ENCODE results near the gene MYO1B. TPM values are rescaled to one million over a fixed set of nuclear protein-coding genes. Genes with fewer than 3 reads are reported as not detected.

Gene MYO1B
- total and polyA plus RNA-seq, 2 experiments from 2014 or later, result 126 to 197 TPM

DNA sequence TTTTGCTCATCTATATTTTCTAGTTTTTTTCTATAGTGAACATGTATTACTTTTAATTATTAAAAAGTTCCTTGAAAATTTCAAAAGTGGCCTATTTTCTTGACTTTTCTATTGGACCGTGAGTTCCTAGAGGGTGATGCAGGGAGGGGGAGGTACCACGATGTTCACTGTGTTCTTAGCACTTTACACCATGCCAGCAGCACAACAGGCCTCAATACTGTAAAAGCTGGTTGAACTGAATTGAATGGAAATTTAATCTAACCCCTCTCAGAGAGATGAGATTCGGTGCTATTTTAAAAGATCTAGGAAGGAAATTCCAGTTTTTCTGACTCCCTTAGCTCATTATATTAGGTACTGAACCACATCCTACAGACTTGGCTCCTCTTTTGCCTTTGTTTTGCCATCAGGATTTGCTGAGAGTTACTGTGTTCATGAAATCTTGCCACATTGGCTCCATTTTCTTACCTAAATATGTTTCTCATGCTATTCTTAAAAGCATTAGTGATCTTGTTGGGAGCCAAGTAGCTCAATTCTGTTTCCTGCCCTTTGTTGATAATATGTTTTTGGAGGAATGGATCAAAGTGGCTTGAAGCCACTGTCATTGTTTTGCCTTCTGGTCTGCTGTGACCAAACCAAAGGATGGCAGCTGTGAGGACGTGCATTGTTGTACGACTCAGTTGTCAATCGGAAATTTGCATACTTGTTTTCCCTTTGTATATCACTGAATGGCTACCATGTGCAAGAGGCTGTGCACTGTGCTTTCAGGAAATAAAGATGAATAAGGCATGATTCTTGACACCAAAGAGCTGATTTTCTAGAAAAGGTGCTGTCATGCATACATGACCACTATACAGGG, 25.3 kb downstream of the MYO1B start:
- Histone ChIP-seq H4K20me1 (ENCODE audit: insufficient read depth) (peaks cover 6% of the 10 kb centered on the region; the same call in 1 of the 2 replicates), H3K27ac (no peak overlapping the region), H3K9me2 (ENCODE audit: insufficient read depth) (no peaks in the 10 kb centered on the region), H3K79me2 (ENCODE audit: insufficient read depth) (peaks cover 99% of the 10 kb centered on the region), H3K9ac (no peak overlapping the region), H3K4me1 (ENCODE audit: insufficient read depth) (peaks cover 43% of the 10 kb centered on the region), H3K4me2 (ENCODE audit: unreplicated experiment) (no peak overlapping the region), H3K4me3 (no peak overlapping the region), H2AFZ (no peak overlapping the region), H3F3A (ENCODE audit: insufficient read depth) (peaks cover 35% of the 10 kb centered on the region), H3K36me3 (ENCODE audit: low read depth) (no peaks in the 10 kb centered on the region), H3K9me3 (ENCODE audit: low read depth) (no peaks in the 10 kb centered on the region), H3K27me3 (replicated peaks; ENCODE audit: insufficient read depth) (no peaks in the 10 kb centered on the region)
- in situ Hi-C loops (cut with MboI), result no loop called here
- TF ChIP-seq EZH2phosphoT487 (IDR thresholded peaks at IDR 0.05; ENCODE audit: insufficient read depth, low read depth) (no peak), EZH2 (IDR thresholded peaks at IDR 0.05; ENCODE audit: insufficient read depth, poor library complexity, severe bottlenecking) (no peak)
- 35 to 40% methylated on average over 6 of the region's 6 CpGs for WGBS, 2 experiments (ENCODE audit: low coverage in 1 of 2, low lambda C conversion rate in 2 of 2, missing lambda C conversion rate in 2 of 2)
- peak; percentile 14 for DNase-seq

DNA sequence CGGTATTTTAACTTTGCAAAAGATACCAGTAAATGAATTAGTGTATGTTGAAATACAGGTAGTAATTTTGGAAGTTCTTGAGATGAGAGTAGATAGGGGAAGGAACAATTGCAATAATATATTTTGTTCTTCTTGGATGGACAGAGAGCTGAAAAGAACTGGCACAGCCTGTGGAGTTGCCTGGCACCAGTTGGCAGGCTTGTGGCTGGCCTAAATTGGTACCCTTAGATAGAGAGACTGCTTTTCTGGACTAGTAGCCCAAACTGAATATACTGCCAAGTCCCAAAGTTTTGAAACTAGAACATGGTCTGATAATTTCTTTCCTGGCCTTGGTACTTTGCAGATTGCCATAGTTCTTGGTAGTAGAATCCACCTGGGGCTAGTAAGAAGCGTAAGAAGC, 26.9 kb downstream of the MYO1B start:
- Histone ChIP-seq H3K9me3 (ENCODE audit: low read depth) (no peaks in the 10 kb centered on the region), H3F3A (ENCODE audit: insufficient read depth) (peaks cover 23% of the 10 kb centered on the region), H3K9ac (no peak overlapping the region), H3K4me2 (ENCODE audit: unreplicated experiment) (no peak overlapping the region), H3K27me3 (replicated peaks; ENCODE audit: insufficient read depth) (no peaks in the 10 kb centered on the region), H3K36me3 (ENCODE audit: low read depth) (peaks cover 2% of the 10 kb centered on the region; the same call in 1 of the 2 replicates), H3K27ac (no peak overlapping the region), H3K9me2 (ENCODE audit: insufficient read depth) (no peaks in the 10 kb centered on the region), H4K20me1 (ENCODE audit: insufficient read depth) (peaks cover 21% of the 10 kb centered on the region; the same call in 1 of the 2 replicates), H3K4me3 (no peak overlapping the region), H3K4me1 (ENCODE audit: insufficient read depth) (peaks cover 32% of the 10 kb centered on the region), H3K79me2 (ENCODE audit: insufficient read depth) (peaks cover 100% of the 10 kb centered on the region), H2AFZ (no peak overlapping the region)
- no peak for DNase-seq
- in situ Hi-C loops (cut with MboI), result no loop called here
- 97 to 100% methylated on average over 2 of the region's 2 CpGs for WGBS, 2 experiments (ENCODE audit: low coverage in 1 of 2, low lambda C conversion rate in 2 of 2, missing lambda C conversion rate in 2 of 2)
- TF ChIP-seq EZH2phosphoT487 (IDR thresholded peaks at IDR 0.05; ENCODE audit: insufficient read depth, low read depth) (no peak), EZH2 (IDR thresholded peaks at IDR 0.05; ENCODE audit: insufficient read depth, poor library complexity, severe bottlenecking) (no peak)

DNA sequence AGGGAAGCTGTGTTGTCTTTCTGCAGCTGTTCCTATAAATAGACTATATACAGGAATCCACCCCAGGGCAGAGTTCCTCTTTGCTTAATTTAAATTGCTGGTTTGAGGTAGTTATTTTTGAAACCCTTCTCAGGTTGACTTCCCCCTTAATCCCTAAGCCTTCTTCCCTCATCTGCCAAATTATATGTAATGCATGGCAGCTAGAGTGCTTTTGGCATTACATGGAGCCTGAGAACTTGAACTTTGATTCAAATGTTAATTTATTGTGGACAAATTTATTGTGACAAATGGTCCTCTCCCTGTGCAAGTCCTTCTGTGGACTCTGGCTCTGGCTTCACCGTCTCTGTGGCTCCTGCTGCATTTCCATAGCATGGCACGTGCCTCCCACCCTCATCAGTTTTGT, 29.2 kb downstream of the MYO1B start:
- H3K36me3 ChIP-seq (ENCODE audit: low read depth), result peaks cover 25% of the 10 kb centered on the region
- H3K9me3 ChIP-seq (ENCODE audit: low read depth), result no peaks in the 10 kb centered on the region
- H3K4me1 ChIP-seq (ENCODE audit: insufficient read depth), result peaks cover 39% of the 10 kb centered on the region
- no peak for DNase-seq
- H4K20me1 ChIP-seq (ENCODE audit: insufficient read depth), result peaks cover 21% of the 10 kb centered on the region; the same call in 1 of the 2 replicates
- H3F3A ChIP-seq (ENCODE audit: insufficient read depth), result peaks cover 19% of the 10 kb centered on the region
- no peaks in the 10 kb centered on the region for H3K27me3 ChIP-seq (replicated peaks; ENCODE audit: insufficient read depth)
- no peaks in the 10 kb centered on the region for H3K9me2 ChIP-seq (ENCODE audit: insufficient read depth)
- no peak overlapping the region for H2AFZ ChIP-seq
- WGBS, 2 experiments (ENCODE audit: low coverage in 1 of 2, low lambda C conversion rate in 2 of 2, missing lambda C conversion rate in 2 of 2), result 97 to 100% methylated on average over 2 of the region's 2 CpGs
- TF ChIP-seq EZH2phosphoT487 (IDR thresholded peaks at IDR 0.05; ENCODE audit: insufficient read depth, low read depth) (no peak), EZH2 (IDR thresholded peaks at IDR 0.05; ENCODE audit: insufficient read depth, poor library complexity, severe bottlenecking) (no peak)
- no peak overlapping the region for H3K4me2 ChIP-seq (ENCODE audit: unreplicated experiment)
- no peak overlapping the region for H3K27ac ChIP-seq
- H3K79me2 ChIP-seq (ENCODE audit: insufficient read depth), result peaks cover 100% of the 10 kb centered on the region
- no peak overlapping the region for H3K9ac ChIP-seq
- in situ Hi-C loops (cut with MboI), result no loop called here
- H3K4me3 ChIP-seq, result no peak overlapping the region

DNA sequence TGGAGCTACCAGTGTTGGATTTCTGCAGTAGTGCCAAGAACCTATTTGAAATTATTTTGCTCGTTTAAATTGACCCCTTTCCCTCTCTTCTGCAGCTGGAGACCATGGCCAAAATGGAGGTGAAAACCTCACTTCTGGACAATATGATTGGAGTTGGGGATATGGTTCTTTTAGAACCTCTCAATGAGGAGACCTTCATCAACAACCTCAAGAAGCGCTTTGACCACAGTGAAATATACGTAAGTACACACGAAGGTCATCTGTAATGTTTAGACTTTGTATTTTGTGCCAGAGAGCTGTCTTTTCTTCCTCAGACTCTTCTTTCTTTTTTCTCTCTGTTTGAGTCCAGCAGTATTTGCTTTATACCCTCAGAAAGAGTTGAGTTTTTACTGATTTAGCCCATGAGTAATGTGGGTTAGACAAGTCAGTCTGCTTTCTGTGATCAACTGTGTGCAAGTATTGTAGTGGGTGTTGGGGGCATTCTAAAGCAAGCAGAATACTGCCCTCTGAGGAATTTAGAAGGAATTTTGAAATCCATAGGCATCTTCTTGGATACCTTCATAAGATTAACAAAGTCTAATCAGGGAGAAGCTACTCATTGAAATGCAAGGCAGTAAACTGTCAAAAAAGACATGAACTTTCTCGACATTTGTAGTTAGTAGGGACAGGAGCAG, 31.7 kb downstream of the MYO1B start:
- Histone ChIP-seq H3K36me3 (ENCODE audit: low read depth) (peaks cover 37% of the 10 kb centered on the region), H3K27me3 (replicated peaks; ENCODE audit: insufficient read depth) (no peaks in the 10 kb centered on the region), H3K9me2 (ENCODE audit: insufficient read depth) (no peaks in the 10 kb centered on the region), H3K27ac (no peak overlapping the region), H3F3A (ENCODE audit: insufficient read depth) (peaks cover 19% of the 10 kb centered on the region), H3K4me3 (no peak overlapping the region), H2AFZ (no peak overlapping the region), H3K9me3 (ENCODE audit: low read depth) (no peaks in the 10 kb centered on the region), H3K79me2 (ENCODE audit: insufficient read depth) (peaks cover 100% of the 10 kb centered on the region), H3K9ac (no peak overlapping the region), H3K4me1 (ENCODE audit: insufficient read depth) (peaks cover 19% of the 10 kb centered on the region), H3K4me2 (ENCODE audit: unreplicated experiment) (no peak overlapping the region), H4K20me1 (ENCODE audit: insufficient read depth) (peaks cover 17% of the 10 kb centered on the region; the same call in 1 of the 2 replicates)
- peak; percentile 16 for DNase-seq
- WGBS, 2 experiments (ENCODE audit: low coverage in 1 of 2, low lambda C conversion rate in 2 of 2, missing lambda C conversion rate in 2 of 2), result 97 to 99% methylated on average over 5 of the region's 5 CpGs
- no peak for TF ChIP-seq EZH2 (IDR thresholded peaks at IDR 0.05; ENCODE audit: insufficient read depth, poor library complexity, severe bottlenecking)
- no peak for TF ChIP-seq EZH2phosphoT487 (IDR thresholded peaks at IDR 0.05; ENCODE audit: insufficient read depth, low read depth)
- in situ Hi-C loops (cut with MboI), result no loop called here

Data from GM23248 (cell line).